ENCODE results near the gene CRNKL1.
"Not testable (repeated sequence)": the region's sequence is repeated elsewhere in the genome, so short reads cannot be mapped to it uniquely, and the experiment has no call there.

CRNKL1 gene

DNA sequence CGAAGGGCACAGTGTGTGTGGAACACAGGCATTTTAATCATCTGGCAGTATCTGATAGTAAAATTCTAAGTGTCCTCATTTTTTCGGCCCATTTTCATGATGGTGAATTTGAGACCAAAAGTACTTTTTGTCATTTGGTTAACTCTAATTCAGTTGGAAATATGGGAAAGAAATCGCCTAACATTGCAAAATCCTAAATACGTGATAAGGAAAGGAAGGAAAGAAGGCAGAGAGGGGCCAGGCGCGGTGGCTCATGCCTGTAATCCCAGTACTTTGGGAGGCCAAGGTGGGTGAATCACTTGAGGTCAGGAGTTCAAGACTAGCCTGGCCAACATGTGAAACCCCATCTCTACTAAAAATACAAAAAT is 48.3 kb downstream of the CRNKL1 start:
- DNase-seq: not testable (repeated sequence)

DNA sequence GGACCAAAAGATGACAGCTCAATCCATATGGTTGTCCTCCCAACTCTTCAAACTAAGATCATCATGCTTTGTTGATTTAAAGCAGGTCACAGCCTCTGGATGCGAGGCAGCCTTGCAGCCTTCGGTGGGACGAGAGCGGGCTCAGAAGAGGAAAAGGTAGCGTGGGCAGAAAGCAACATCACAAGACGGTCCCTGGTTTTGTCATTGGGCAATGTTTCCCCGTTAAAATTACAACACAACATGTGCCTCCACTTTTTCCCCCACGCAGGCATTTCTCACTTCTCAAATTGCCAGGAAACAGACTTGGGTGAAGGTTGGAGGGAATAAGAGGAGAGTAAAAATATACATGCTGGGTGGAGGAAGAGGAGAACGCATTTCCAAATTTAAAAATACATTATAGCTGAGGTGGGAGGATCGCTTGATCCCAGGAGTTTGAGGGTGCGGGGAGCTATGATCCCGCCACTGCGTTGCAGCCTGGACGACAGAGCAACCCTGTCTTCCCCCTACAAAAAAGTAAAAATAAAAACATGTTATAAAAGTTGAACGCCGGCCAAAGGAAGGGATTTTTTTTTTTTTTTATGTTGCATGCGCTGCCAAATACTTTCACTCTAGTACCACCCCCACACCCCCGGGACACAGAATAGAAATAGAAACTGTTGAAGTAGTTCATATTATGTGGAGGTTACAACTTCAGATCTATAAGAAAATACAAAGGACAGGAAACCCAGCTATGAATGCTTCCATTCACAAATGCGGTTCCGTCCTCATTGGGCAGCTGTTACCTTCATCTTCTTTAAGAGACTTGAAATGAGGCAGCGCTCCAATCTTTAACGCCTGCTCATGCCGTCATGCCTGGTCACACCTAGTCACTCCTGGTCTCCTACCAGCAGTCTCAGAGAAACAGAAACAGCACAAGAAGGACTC is 49.0 kb downstream of the CRNKL1 start:
- no peak for DNase-seq

DNA sequence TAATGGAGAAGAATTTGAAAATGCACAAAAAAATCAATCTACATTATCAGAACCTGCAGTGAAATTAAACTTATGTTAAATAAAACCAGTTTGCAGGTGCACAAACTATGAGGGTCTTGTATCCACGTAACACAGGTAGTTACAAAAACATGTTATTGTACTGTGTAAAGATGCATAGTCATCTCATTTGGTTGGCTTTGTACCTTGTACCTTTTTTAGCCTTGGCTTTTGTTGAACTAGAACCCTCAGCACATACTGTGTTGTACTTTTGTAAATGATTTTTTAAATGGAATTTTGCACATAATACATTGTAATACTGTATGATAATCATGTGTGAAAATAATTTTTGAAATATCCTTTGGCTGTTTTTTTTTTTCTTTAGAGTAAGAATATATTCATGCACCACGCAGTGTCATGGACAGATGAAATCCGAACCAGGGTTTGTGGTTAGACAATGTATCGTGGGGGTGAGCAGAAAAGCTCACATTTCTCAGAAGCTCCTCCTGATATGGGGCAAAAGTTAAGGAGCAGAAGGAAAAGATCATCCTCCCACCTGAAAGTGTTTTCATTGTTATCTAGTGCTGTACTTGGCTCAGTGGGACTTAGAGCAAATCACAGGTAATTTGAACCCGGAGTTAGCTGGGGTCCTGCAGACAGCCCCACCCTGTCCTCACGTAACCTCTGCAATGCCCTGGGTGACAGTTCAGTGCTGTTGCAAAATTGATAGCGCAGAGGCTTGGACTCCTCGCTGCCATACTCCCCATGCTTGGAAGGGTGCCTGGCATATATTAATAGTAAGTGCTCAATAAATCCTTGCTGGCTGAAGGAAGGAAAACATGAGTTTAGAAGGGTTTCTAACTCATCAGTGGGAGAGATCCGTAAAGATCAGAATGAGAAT is 49.9 kb downstream of the CRNKL1 start:
- DNase-seq: no peak

DNA sequence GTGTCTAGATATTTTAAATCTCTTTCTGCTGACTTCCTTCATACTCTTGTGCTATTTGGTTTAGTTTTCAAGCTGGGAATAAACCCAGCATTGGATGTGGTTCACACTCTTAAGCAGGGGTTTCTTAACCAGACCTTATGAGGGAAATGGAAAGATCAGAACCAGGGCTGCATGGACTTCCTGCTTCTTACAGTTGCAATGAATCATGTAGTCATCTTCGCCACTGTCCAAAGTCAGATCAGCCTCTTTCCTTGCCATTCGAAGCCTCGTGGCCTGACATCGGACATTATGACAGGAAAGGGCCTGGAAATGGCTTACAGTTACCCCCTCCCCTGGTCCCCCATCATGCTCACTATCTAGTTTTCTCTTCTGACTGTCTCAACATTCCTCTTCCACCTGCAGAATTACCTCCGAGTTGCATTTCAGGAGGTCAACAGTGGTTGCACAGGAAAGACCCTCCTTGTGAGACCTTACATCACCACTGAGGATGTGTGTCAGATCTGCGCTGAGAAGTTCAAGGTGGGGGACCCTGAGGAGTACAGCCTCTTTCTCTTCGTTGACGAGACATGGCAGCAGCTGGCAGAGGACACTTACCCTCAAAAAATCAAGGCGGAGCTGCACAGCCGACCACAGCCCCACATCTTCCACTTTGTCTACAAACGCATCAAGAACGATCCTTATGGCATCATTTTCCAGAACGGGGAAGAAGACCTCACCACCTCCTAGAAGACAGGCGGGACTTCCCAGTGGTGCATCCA is 51.9 kb downstream of the CRNKL1 start:
- no peak for DNase-seq

DNA sequence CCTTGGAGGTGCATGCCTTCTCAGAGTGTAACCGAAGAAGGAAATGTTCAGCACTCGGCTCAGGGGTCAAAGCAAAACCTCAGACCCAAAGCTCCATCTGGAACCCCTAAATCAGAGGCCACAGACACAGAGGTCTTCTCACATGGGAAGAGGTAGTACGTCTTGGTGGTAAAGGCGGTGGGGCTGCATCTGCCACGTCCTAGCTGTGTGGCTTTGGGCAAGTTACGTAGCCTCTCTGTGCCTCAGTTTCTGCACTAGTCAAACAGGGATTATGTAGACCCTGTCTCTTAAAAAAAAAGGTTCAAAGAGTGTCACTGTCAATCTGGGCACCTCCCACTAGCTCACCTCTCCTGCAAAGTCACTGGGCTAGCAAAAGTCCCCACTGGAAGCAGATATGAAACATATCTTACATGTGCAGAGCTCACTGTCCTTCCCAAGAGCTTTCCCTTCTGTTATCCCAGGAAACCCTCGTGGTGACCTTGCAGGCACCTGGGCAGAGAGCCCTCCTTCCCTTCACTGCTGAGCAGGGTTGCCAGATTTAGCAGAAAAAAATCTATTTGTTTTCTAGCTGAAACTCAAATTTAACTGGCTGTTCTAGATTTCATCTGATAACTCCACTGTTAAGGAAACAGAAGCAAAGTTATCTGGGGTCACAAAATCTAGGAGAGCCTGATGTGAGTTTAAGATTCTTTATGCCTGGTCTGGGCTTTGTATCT is 53.1 kb downstream of the CRNKL1 start:
- DNase-seq: no peak

DNA sequence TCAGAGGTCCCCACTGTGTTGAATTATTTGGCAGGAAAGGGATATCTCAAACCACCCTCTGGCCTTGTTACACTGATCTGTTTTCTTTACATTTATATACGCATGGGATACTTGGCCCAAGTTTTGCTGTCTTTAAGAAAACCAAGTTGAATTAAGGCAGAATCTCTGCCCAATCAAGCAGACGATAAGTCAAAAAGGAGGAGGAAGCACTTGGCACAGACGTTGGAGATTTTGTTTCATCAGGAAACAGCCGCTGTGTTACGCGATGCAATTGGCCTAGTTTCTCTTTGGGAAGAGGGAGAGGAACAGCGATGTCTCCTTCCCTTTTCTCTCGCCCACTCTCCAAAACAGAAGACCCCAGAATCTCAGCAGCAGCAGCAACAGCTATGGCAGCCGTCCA is 55.3 kb downstream of the CRNKL1 start:
- no peak for DNase-seq

DNA sequence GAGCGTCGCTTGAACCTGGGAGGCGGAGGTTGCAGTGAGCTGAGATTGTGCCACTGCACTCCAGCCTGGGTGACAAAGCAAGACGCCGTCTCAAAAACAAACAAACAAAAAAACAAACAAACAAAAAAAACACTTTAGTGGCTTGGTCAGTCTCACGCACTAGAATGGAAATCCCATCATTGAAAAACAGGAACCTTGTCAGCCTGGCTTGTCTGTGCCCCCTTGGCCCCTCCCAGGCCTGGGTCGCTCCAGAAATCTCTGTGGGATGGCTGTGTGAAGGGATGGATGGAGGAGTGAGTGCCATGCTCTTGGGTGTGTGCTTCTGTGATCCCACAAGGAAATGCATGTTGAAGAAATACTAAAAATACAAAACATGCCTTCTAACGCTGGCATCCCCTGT is 56.0 kb downstream of the CRNKL1 start:
- no peak for DNase-seq

DNA sequence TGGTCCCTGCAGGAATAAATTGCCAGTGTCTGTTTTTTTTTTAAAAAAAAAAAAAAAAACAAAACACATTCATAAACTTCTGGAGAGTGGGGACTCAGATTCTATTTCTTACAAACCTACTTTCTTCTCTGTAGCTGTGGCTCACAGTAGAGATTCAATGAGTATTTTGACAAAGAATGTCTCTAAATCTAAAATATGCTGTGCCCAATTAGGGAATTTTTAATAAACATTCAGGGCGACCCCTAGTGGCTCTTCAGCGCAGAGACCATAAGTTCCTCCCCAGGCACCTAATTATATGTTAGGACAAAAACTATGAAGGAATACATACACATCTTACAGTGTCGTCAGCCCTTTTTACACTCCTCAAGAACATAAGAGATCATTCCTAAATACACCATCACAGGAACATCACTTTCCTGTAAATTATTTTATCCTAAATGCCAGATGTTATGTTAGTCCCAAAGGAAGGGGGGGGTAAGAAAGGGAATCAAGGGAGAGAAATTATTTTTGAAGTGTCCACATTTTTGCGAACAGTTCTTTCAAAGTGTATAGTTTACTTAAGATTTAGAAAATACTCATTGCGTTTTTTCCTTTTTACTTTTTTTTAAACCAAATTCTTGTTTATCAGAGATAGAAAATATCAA is 56.9 kb downstream of the CRNKL1 start:
- no peak for DNase-seq

DNA sequence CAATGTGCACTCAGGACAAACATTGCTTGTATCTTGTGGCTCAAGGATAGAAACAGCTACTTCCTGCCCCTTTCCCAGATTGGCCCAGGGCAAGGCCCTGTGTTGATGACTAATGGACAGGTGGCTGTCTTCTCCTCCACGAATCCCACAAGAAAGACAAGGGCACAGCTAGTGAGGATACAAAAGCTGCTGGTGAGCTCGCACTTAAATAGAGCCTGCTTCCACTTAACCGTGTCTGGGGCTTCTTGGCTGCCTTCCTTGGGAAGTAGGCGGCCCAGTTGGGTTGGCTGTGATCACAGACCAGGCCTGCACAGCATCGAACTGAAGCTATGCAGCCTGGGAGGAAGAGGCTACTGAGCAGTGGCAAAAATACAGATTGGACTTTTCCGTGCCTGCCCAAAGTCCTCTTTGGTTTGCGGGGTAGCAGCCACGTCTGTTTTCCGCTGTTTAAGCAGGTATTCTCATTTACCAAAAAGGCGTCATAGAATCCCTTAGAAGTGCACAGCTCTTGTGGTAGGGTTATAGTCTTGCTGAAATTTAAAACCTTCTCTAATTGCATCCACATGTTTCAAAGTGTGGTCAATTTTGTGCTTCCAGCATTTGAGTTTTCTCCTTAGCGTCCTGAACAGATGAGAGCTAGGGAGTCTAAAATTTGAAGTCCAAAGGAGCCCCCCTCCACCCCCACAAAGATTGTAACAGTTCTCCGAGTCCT is 58.2 kb downstream of the CRNKL1 start:
- no peak for DNase-seq

DNA sequence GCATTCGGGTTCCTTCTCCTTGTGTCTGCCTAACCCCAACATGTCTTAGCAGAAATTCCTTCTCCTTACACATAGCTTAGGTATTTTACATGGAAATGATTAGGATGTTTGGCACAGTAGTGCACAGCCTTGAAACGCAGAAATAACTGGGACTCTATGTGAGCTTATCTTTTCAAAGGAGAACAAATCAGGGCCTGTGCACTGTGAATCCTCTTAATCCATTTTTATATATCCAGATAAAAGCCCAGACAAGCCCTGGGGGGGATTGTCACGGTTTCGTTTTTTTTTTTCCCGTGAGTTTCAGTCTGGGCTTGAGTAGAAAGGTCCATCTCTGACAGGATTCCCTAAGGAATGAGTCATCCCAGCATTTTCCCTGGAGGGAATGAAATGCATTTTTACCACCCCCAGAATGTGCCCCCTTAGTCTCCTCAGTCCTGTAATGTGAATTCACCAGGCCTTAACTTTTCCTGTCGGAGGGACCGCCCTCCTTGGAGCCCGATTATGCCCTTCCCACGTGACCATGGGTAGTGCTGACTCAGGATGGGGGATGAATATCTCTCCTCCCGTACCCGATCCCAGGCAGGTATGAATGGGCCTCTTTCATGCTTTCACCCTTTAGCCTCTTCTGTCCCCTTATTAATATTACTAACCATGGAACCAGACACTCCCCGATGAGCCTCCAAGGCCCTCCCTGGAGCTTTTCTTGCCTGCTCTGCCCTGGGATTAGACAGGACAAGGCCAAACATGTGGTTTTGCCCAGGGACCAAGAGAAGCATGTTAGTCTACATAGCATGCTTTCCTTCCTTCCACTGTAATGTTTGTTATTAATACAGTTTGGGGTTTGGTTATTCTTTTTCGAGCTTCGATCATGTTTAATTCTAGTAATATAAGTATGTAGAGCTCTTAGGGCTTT is 59.0 kb downstream of the CRNKL1 start:
- DNase-seq: no peak

DNA sequence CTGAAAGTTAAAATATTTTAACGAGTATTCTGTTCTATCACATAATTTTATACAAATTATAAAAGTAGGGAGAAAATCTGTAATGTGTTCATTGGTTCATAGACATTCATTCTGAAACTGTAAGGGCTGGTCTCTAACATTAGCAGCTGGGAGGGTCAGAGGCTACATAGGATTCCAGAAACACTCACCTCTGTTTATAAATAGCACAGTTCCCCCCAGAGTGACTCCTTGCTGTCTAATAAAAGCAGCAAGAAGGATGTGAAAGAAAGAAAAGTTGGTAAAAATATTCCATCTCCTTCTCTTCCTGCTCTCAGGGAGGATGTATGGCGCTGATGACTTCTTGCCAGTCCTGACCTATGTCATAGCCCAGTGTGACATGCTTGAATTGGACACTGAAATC is 60.4 kb downstream of the CRNKL1 start:
- no peak for DNase-seq

DNA sequence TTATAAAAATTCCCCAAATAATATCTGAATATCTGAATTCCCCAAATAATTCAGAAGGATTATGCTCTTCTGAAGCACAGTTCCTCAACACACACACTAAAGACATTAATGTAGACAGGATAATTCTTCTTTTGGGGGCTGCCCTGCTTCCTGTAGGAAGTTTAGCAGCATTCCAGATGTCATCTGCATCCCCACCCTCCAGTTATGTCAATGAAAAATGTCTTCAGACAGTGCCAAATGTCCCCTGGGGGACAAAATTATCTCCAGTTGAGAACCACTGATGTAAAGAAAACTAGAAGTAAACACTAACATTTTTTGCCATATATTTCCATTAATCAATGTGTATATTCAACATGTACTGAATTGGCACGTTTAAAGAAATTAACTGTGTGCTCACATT is 61.0 kb downstream of the CRNKL1 start:
- no peak for DNase-seq

DNA sequence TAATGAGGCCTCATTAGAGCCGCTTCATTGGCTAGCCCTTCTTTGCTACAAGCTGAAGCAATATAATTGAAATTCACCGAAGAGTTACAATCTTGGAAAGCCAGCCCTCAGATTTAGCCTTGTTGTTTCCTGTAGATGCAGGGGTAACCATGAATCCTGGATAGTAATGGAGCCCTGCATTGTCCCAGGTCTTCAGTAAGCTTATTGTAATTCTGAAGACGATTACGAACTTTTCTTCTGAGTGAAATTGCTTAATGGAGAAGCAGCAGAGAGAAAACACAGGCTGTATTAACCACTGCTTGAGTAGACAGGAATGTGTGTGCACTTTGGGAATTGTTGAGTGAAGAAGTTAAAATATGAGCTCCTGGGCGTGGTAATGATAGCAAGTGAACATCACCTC is 61.4 kb downstream of the CRNKL1 start:
- DNase-seq: no peak

DNA sequence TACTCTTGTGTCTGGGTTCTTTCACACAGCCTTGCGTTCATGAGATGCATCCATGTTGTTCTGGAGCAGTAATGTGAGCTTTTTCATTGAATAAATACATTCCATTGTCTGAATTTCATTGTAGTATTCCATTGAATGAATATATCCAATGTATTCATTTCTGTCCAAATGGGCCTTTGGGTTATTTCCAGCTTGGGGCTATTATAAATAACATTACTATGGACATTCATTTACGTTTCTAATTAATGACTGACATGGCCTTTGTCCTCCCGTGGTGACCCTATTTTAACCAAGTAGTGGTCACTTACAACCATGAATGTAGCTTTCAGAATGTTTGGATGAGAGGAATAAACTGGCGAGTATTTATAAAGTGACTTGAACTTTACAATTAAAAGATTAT is 65.2 kb downstream of the CRNKL1 start:
- no peak for DNase-seq

DNA sequence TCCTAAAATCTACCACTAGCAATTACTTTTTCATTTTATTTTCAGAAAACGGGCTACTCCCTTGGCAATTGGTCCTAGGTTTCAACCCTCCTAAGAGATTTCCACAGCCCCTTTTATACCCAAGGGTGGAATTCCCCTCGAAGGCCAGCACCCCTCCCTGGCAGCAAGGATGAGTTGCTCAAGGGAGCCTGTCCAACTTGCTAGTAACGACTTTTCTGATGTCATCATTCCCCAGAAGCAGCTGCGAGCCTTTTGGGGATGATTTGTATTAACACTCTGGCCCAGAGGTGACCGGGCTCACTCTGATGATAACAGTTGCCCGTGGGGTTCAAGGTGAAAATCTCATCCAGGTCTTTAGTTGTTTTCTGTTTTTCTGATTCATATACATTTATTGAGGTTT is 65.8 kb downstream of the CRNKL1 start:
- DNase-seq: no peak
